GM19035 (cell line): ENCODE results near the gene ATP13A1.

Source experiments
- ATAC-seq: cut with Tn5 transposase; IDR thresholded peaks from one replicate; pipeline ENCODE4 v1.9.1; 2021; ENCODE audit not compliant: unreplicated experiment

ATP13A1 gene

GRCh38 chr19:19645233-19645870, 18.1 kb downstream of the ATP13A1 start:
- no peak for ATAC-seq

GRCh38 chr19:19644054-19644388, 19.5 kb downstream of the ATP13A1 start:
- no peak for ATAC-seq

- ATAC-seq = peak; percentile 68
Measured at GRCh38 chr19:19643158-19644053, 20.1 kb downstream of the ATP13A1 start, which contains the start of gene GMIP. Gene GMIP, minus strand, starts transcription at chr19:19643657. Its CDS starts 128 bp downstream, at chr19:19643529.

- ATAC-seq = peak; percentile 7
Measured at GRCh38 chr19:19642506-19643157, 20.8 kb downstream of the ATP13A1 start.

GRCh38 chr19:19637523-19638251, 25.8 kb downstream of the ATP13A1 start:
- ATAC-seq = no peak

- ATAC-seq = no peak
Measured at GRCh38 chr19:19637186-19637522, 26.3 kb downstream of the ATP13A1 start.

- ATAC-seq = no peak
Measured at GRCh38 chr19:19636573-19637185, 26.8 kb downstream of the ATP13A1 start.

- no peak for ATAC-seq
Measured at GRCh38 chr19:19635313-19635702, 28.2 kb downstream of the ATP13A1 start.

GRCh38 chr19:19634516-19635312, 28.8 kb downstream of the ATP13A1 start:
- no peak for ATAC-seq

GRCh38 chr19:19633711-19634515, 29.6 kb downstream of the ATP13A1 start:
- no peak for ATAC-seq

- ATAC-seq = no peak
Measured at GRCh38 chr19:19632661-19633060, 30.8 kb downstream of the ATP13A1 start.

- ATAC-seq = no peak
Measured at GRCh38 chr19:19631346-19631745, 32.1 kb downstream of the ATP13A1 start.

GRCh38 chr19:19630426-19630825, 33.0 kb downstream of the ATP13A1 start:
- ATAC-seq = no peak

GRCh38 chr19:19630062-19630414, 33.4 kb downstream of the ATP13A1 start:
- ATAC-seq = no peak

- peak; percentile 12 for ATAC-seq
Measured at GRCh38 chr19:19628501-19629134, 34.9 kb downstream of the ATP13A1 start.

- peak; percentile 74 for ATAC-seq
Measured at GRCh38 chr19:19627621-19628500, 35.6 kb downstream of the ATP13A1 start, which contains the start of gene LPAR2. Gene LPAR2, minus strand, starts transcription at chr19:19628220. Its CDS starts 945 bp downstream, at chr19:19627275.
